HepG2 (cell line): ENCODE data around the gene SARS2. TPM values are rescaled to one million over a fixed set of nuclear protein-coding genes. Genes with fewer than 3 reads are reported as not detected.

Source experiments
- ATAC-seq: fragments of 200-7000 bp; cut with Tn5 transposase; 3 replicates; pipeline ENCODE4 v1.9.1; 2020; ENCODE audit warnings: mild to moderate bottlenecking, moderate library complexity
- BruUV-seq: library from RNA; stranded (reverse); fragments of 400-500 nt; replicated peaks from 2 replicates; lab custom pipeline; 2021; lab: Mats Ljungman, UMichigan
- CTCF ChIA-PET: fragments of 300-600 bp; formaldehyde crosslinking; extraction: SDS; loops from one replicate; lab custom pipeline; 2021; ENCODE audit warnings: low total read pairs, inconsistent platforms, low intra/inter-chr PET ratio; lab: Yijun Ruan, JAX
- POLR2A ChIA-PET: fragments of 350-600 bp; sonication (Branson Sonifier 250); formaldehyde crosslinking; loops from one replicate; lab custom pipeline; 2020; ENCODE audit warnings: antibody characterized with exemption, inconsistent platforms; lab: Yijun Ruan, JAX
- DNase-seq: peaks from one replicate; pipeline ENCODE4 v3.0.0-alpha.2; 2015; ENCODE audit warnings: low spot score
- FAIRE-seq: peaks from 3 replicates; lab custom pipeline; 2011; peaks lifted over from hg19 to GRCh38; lab: Jason Lieb, UNC
- H2AFZ ChIP-seq: one replicate; pipeline ENCODE4 v1.6.1; 2011; ENCODE audit warnings: low read length, inconsistent platforms
- H3K27ac ChIP-seq: fragments of 300-600 bp; 3 replicates; pipeline ENCODE4 v1.8.0; 2011; ENCODE audit warnings: mixed run types, mild to moderate bottlenecking, mixed read lengths, low read length, inconsistent platforms; ENCODE audit not compliant: insufficient read depth; ENCODE audit errors: extremely low read length
- H3K27me3 ChIP-seq, 2 experiments: fragments of 200-600 bp in 1 of 2; 2 replicates in 1 of 2; 3 replicates in 1 of 2; pipeline versions ENCODE4 v1.6.0 to v1.8.0; 2011; ENCODE audit warnings: low read length in 2 of 2, mild to moderate bottlenecking in 2 of 2, moderate library complexity in 2 of 2, inconsistent platforms in 1 of 2; ENCODE audit not compliant: insufficient read depth in 2 of 2, control insufficient read depth in 1 of 2
- H3K36me3 ChIP-seq, 2 experiments: fragments of 200-600 bp in 1 of 2; replicated peaks in 1 of 2; 2 replicates in 1 of 2; 3 replicates in 1 of 2; pipeline versions ENCODE4 v1.5.1 to v1.8.0; 2011; ENCODE audit warnings: low read length in 2 of 2, inconsistent platforms in 1 of 2; ENCODE audit not compliant: insufficient read depth in 2 of 2, control insufficient read depth in 1 of 2
- H3K4me1 ChIP-seq: 2 replicates; pipeline ENCODE4 v1.5.1; 2012; ENCODE audit warnings: low read length, inconsistent platforms; ENCODE audit not compliant: insufficient read depth
- H3K4me2 ChIP-seq: 2 replicates; pipeline ENCODE4 v1.6.0; 2011; ENCODE audit warnings: low read depth, low read length, inconsistent platforms
- H3K4me3 ChIP-seq, 3 experiments: fragments of 200-600 bp in 1 of 3; sonication (generic), shearing (Covaris generic) in 1 of 3; replicated peaks in 1 of 3; 2 replicates each; pipeline ENCODE4 v1.5.1; 2011 to 2016; ENCODE audit warnings: low read length in 3 of 3, inconsistent platforms in 2 of 3, low read depth in 2 of 3, mild to moderate bottlenecking in 2 of 3, control low read depth in 1 of 3, mixed read lengths in 1 of 3; ENCODE audit not compliant: insufficient read depth in 1 of 3
- H3K79me2 ChIP-seq: one replicate; pipeline ENCODE4 v1.6.1; 2011; ENCODE audit warnings: low read length, inconsistent platforms; ENCODE audit not compliant: insufficient read depth
- H3K9ac ChIP-seq: 2 replicates; pipeline ENCODE4 v1.6.0; 2011; ENCODE audit warnings: mild to moderate bottlenecking, low read depth, low read length, inconsistent platforms; ENCODE audit not compliant: insufficient read depth
- H3K9me3 ChIP-seq: 2 replicates; pipeline ENCODE4 v1.5.1; 2012; ENCODE audit warnings: mild to moderate bottlenecking, low read length
- H4K20me1 ChIP-seq: 2 replicates; pipeline ENCODE4 v1.6.0; 2011; ENCODE audit warnings: inconsistent platforms, mild to moderate bottlenecking, low read length, moderate library complexity; ENCODE audit not compliant: insufficient read depth
- KAT8 ChIP-seq: IDR thresholded peaks from 2 replicates; pipeline ENCODE4 v1.6.1; 2016; ENCODE audit warnings: missing genetic modification reagents, missing compliant biosample characterization
- KDM3A ChIP-seq: IDR thresholded peaks from 2 replicates; pipeline ENCODE4 v1.6.1; 2018; ENCODE audit warnings: low read depth, missing compliant biosample characterization
- NCOA1 ChIP-seq: sonication (generic); formaldehyde crosslinking; IDR thresholded peaks from 2 replicates; pipeline ENCODE4 v1.9.0; 2021; ENCODE audit warnings: missing genetic modification reagents
- SNAPC2 ChIP-seq: sonication (generic); formaldehyde crosslinking; IDR thresholded peaks from 2 replicates; pipeline ENCODE4 v1.8.1; 2022; ENCODE audit warnings: mild to moderate bottlenecking, missing genetic modification reagents
- XRCC5 ChIP-seq: fragments of 200-400 bp; formaldehyde crosslinking; optimal IDR thresholded peaks from 2 replicates; pipeline ENCODE3; 2017; ENCODE audit warnings: mild to moderate bottlenecking, low read length
- ZMAT3 ChIP-seq: sonication (generic); formaldehyde crosslinking; conservative IDR thresholded peaks from 2 replicates; pipeline ENCODE4 v1.7.0; 2021; ENCODE audit warnings: missing genetic modification reagents
- ZNF34 ChIP-seq: sonication (generic); formaldehyde crosslinking; IDR thresholded peaks from 2 replicates; pipeline ENCODE4 v1.4.0; 2020; ENCODE audit warnings: mild to moderate bottlenecking, missing genetic modification reagents, borderline replicate concordance
- ZNF557 ChIP-seq: sonication (generic); formaldehyde crosslinking; IDR thresholded peaks from 2 replicates; pipeline ENCODE4 v1.4.0; 2020; ENCODE audit warnings: missing genetic modification reagents
- ZNF749 ChIP-seq: sonication (generic); formaldehyde crosslinking; IDR thresholded peaks from 2 replicates; pipeline ENCODE4 v1.8.0; 2022; ENCODE audit warnings: mild to moderate bottlenecking, missing genetic modification reagents, moderate library complexity, borderline replicate concordance
- ZSCAN21 ChIP-seq: sonication (generic); formaldehyde crosslinking; IDR thresholded peaks from 2 replicates; pipeline ENCODE4 v1.8.0; 2022; ENCODE audit warnings: mild to moderate bottlenecking, missing genetic modification reagents, moderate library complexity, borderline replicate concordance
- in situ Hi-C: cut with HindIII; loops from 2 replicates; pipeline ENCODE4 v1.10.0; 2017; ENCODE audit warnings: low pct_unique_long_range_greater_than_20kb; ENCODE audit not compliant: extremely low pct_ligation_motif_present
- intact Hi-C: fragments of 100-400 bp; cut with micrococcal nuclease; formaldehyde crosslinking; loops from one replicate; pipeline ENCODE4 v1.10.0; 2022; ENCODE audit not compliant: unreplicated experiment
- polyA plus RNA-seq, 8 experiments: library from polyadenylated mRNA; depleted of rRNA in 3 of 8; stranded (reverse) in 7 of 8; unstranded in 1 of 8; fragments of >200 nt; fragmentation: Illumina TruSeq in 4 of 8; extraction: Trizol in 4 of 8; gene quantifications; 2 replicates each; pipeline versions ENCODE4 v1.2.1 to v1.2.3, GENCODE V29; 2011 to 2016; ENCODE audit warnings: low read depth in 4 of 8, missing spikeins in 1 of 8, mixed read lengths in 1 of 8; ENCODE audit not compliant: insufficient read depth in 1 of 8
- total RNA-seq, 5 experiments: library from RNA; depleted of rRNA; stranded (reverse); fragments of >200 nt; fragmentation: Illumina TruSeq; extraction: Trizol; gene quantifications; 2 replicates each; pipeline ENCODE4 v1.2.3, GENCODE V29; 2016; ENCODE audit warnings: low read depth in 1 of 5
- TF ChIP-seq, protein P1 (sequence below): sonication (generic); formaldehyde crosslinking; IDR thresholded peaks from 2 replicates; pipeline ENCODE4 v1.5.1; 2020; ENCODE audit warnings: mild to moderate bottlenecking, missing genetic modification reagents, moderate library complexity
- TF ChIP-seq, protein P2 (sequence below): sonication (generic); formaldehyde crosslinking; IDR thresholded peaks from one replicate; pipeline ENCODE4 v1.5.1; 2020; ENCODE audit warnings: mild to moderate bottlenecking, missing genetic modification reagents; ENCODE audit errors: not compliant biosample characterization
- TF ChIP-seq, protein P3 (sequence below): IDR thresholded peaks from 2 replicates; pipeline ENCODE4 v1.6.1; 2016; ENCODE audit warnings: low read depth
- TF ChIP-seq, protein P4 (sequence below): sonication (generic); formaldehyde crosslinking; IDR thresholded peaks from 2 replicates; pipeline ENCODE4 v1.8.1; 2022; ENCODE audit warnings: mild to moderate bottlenecking, missing genetic modification reagents

SARS2 gene
- total and polyA plus RNA-seq, 2 of the 13 experiments (the other 11 are each of a cell fraction or from before 2014, with no cell fraction given) = 40.0 to 48.6 TPM

DNA sequence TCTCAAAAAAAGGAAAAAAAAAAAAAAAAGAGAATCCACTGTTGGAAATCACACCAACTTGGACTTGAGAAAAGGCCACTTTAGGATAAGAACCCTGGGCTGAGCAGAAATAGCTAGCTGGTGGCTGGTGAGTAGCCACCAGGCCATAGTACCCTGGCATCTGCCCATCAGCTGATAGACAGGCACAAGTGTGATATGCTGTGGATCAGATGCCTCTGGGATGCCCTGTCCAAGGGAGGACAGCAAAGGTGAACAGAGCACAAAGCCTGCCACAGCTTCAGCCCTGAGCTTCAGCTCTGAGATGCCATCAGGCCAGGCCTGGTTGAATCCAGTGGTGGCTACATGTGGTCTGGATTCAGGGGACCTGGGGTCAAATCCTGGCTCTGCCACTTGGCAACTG lies 39.9 kb downstream of the SARS2 start:
- TF ChIP-seq ZSCAN21 (CRISPR knock-in tag) (no peak), ZNF749 (no peak), ZNF34 (CRISPR knock-in tag) (no peak), NCOA1 (CRISPR knock-in tag) (no peak), XRCC5 (no peak), ZMAT3 (CRISPR knock-in tag) (no peak), KAT8 (CRISPR knock-in tag) (no peak), ZNF557 (CRISPR knock-in tag) (no peak), SNAPC2 (no peak), KDM3A (CRISPR knock-in tag) (no peak)
- TF ChIP-seq, protein P1, sequence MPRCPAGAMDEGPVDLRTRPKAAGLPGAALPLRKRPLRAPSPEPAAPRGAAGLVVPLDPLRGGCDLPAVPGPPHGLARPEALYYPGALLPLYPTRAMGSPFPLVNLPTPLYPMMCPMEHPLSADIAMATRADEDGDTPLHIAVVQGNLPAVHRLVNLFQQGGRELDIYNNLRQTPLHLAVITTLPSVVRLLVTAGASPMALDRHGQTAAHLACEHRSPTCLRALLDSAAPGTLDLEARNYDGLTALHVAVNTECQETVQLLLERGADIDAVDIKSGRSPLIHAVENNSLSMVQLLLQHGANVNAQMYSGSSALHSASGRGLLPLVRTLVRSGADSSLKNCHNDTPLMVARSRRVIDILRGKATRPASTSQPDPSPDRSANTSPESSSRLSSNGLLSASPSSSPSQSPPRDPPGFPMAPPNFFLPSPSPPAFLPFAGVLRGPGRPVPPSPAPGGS = no peak
- TF ChIP-seq, protein P2, sequence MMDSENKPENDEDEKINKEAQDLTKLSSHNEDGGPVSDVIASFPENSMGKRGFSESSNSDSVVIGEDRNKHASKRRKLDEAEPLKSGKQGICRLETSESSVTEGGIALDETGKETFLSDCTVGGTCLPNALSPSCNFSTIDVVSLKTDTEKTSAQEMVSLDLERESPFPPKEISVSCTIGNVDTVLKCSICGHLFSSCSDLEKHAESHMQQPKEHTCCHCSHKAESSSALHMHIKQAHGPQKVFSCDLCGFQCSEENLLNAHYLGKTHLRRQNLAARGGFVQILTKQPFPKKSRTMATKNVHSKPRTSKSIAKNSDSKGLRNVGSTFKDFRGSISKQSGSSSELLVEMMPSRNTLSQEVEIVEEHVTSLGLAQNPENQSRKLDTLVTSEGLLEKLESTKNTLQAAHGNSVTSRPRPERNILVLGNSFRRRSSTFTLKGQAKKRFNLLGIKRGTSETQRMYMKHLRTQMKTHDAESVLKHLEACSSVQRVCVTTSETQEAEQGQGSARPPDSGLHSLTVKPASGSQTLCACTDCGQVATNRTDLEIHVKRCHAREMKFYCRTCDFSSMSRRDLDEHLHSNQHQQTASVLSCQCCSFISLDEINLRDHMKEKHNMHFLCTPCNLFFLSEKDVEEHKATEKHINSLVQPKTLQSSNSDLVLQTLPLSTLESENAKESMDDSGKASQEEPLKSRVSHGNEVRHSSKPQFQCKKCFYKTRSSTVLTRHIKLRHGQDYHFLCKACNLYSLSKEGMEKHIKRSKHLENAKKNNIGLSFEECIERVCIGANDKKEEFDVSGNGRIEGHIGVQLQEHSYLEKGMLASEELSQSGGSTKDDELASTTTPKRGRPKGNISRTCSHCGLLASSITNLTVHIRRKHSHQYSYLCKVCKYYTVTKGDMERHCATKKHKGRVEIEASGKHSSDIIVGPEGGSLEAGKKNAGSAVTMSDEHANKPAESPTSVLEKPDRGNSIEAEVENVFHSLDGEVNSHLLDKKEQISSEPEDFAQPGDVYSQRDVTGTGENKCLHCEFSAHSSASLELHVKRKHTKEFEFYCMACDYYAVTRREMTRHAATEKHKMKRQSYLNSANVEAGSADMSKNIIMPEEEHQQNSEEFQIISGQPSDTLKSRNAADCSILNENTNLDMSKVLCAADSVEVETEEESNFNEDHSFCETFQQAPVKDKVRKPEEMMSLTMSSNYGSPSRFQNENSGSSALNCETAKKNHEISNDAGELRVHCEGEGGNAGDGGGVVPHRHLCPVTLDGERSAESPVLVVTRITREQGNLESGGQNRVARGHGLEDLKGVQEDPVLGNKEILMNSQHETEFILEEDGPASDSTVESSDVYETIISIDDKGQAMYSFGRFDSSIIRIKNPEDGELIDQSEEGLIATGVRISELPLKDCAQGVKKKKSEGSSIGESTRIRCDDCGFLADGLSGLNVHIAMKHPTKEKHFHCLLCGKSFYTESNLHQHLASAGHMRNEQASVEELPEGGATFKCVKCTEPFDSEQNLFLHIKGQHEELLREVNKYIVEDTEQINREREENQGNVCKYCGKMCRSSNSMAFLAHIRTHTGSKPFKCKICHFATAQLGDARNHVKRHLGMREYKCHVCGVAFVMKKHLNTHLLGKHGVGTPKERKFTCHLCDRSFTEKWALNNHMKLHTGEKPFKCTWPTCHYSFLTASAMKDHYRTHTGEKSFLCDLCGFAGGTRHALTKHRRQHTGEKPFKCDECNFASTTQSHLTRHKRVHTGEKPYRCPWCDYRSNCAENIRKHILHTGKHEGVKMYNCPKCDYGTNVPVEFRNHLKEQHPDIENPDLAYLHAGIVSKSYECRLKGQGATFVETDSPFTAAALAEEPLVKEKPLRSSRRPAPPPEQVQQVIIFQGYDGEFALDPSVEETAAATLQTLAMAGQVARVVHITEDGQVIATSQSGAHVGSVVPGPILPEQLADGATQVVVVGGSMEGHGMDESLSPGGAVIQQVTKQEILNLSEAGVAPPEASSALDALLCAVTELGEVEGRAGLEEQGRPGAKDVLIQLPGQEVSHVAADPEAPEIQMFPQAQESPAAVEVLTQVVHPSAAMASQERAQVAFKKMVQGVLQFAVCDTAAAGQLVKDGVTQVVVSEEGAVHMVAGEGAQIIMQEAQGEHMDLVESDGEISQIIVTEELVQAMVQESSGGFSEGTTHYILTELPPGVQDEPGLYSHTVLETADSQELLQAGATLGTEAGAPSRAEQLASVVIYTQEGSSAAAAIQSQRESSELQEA (CRISPR knock-in tag) = no peak
- TF ChIP-seq, protein P3, sequence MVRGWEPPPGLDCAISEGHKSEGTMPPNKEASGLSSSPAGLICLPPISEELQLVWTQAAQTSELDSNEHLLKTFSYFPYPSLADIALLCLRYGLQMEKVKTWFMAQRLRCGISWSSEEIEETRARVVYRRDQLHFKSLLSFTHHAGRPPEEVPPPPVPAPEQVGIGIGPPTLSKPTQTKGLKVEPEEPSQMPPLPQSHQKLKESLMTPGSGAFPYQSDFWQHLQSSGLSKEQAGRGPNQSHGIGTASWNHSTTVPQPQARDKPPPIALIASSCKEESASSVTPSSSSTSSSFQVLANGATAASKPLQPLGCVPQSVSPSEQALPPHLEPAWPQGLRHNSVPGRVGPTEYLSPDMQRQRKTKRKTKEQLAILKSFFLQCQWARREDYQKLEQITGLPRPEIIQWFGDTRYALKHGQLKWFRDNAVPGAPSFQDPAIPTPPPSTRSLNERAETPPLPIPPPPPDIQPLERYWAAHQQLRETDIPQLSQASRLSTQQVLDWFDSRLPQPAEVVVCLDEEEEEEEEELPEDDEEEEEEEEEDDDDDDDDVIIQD (CRISPR knock-in tag) = no peak
- TF ChIP-seq, protein P4, sequence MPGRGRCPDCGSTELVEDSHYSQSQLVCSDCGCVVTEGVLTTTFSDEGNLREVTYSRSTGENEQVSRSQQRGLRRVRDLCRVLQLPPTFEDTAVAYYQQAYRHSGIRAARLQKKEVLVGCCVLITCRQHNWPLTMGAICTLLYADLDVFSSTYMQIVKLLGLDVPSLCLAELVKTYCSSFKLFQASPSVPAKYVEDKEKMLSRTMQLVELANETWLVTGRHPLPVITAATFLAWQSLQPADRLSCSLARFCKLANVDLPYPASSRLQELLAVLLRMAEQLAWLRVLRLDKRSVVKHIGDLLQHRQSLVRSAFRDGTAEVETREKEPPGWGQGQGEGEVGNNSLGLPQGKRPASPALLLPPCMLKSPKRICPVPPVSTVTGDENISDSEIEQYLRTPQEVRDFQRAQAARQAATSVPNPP (CRISPR knock-in tag) = no peak
- TF ChIP-seq, all 625 proteins: peak for 0
- ChIA-PET POLR2A (no interaction called here), CTCF (no interaction called here)
- H3K4me1 ChIP-seq = no peaks in the 10 kb centered on the region
- intact Hi-C loops (no loop called here), in situ Hi-C loops (no loop called here)
- H4K20me1 ChIP-seq = no peaks in the 10 kb centered on the region
- DNase-seq = no peak
- FAIRE-seq = no peak
- BruUV-seq = no TSS peak
- no peak overlapping the region for H3K4me2 ChIP-seq
- no peaks in the 10 kb centered on the region for H3K79me2 ChIP-seq
- no peak overlapping the region for H2AFZ ChIP-seq
- no peak for ATAC-seq
- H3K9me3 ChIP-seq = no peaks in the 10 kb centered on the region
- no peak overlapping the region for H3K9ac ChIP-seq
- no peaks in the 10 kb centered on the region for H3K27me3 ChIP-seq
- peaks cover 0 to 2% of the 10 kb centered on the region in 2 experiments; a peak in 3 of 5 replicates for H3K36me3 ChIP-seq
- H3K27ac ChIP-seq = no peak overlapping the region
- H3K4me3 ChIP-seq = no peak overlapping the region
